ENCODE measurements around the gene AHCYL2.

DNA sequence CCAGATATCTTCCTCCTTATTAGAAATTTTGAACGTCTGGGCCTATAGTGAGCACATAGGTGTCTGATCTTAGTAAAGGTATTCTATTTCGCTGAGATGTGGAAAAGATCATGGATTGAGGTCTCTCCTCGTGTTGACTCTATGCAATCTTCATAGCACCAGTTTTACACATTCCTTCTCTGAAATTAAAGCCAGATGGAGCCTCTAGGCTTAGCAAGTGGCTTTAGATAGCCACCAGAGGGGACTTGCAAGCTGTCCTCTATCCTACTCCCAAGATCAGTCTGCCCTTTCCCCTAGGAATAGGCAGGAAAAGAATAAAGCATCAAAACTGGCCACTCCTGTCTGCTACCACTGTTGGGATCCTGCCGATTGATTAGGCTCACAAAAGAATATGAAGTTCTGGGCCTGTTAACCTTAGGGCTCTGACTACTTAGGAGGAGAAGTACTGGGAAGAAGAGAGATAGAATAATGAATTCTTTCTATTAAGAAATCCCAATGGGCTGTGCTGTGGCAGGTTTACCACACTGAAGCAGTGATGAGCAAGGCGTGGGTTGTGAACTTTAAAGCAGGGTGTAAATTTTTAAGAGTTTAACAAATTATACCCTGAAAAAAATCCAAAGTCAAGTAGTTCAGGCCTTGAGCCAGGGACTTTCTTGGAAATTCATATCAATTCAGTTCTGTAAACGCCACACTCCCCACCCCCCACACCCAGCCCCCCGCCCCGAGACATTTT, 207.2 kb downstream of the AHCYL2 start:
- TF ChIP-seq, protein P1, sequence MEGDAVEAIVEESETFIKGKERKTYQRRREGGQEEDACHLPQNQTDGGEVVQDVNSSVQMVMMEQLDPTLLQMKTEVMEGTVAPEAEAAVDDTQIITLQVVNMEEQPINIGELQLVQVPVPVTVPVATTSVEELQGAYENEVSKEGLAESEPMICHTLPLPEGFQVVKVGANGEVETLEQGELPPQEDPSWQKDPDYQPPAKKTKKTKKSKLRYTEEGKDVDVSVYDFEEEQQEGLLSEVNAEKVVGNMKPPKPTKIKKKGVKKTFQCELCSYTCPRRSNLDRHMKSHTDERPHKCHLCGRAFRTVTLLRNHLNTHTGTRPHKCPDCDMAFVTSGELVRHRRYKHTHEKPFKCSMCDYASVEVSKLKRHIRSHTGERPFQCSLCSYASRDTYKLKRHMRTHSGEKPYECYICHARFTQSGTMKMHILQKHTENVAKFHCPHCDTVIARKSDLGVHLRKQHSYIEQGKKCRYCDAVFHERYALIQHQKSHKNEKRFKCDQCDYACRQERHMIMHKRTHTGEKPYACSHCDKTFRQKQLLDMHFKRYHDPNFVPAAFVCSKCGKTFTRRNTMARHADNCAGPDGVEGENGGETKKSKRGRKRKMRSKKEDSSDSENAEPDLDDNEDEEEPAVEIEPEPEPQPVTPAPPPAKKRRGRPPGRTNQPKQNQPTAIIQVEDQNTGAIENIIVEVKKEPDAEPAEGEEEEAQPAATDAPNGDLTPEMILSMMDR (IDR thresholded peaks at IDR 0.05), result no peak
- TF ChIP-seq POLR2A (IDR thresholded peaks at IDR 0.05) (no peak), EP300 (IDR thresholded peaks at IDR 0.05) (no peak)

Data from ovary (tissue), 3 donors.